Measurements from ENCODE around the gene CENPT.

The CENPT gene

GRCh38 chr16:67847064-67847861 is at the start of gene CENPT:
Gene CENPT, minus strand, starts transcription at chr16:67847693. Its CDS starts 13,834 bp downstream, at chr16:67833859.
- no peak for DNase-seq (ENCODE audit: low read depth)

- DNase-seq (ENCODE audit: low read depth) = peak; percentile 29
Observed at GRCh38 chr16:67897231-67897630, 49.7 kb upstream of the CENPT start.

- DNase-seq (ENCODE audit: low read depth) = no peak
Observed at GRCh38 chr16:67893743-67894399, 46.4 kb upstream of the CENPT start.

- peak; percentile 92 for DNase-seq (ENCODE audit: low read depth)
Observed at GRCh38 chr16:67892899-67893742, 45.6 kb upstream of the CENPT start, which contains the start of gene PSKH1. Gene PSKH1, plus strand, starts transcription at chr16:67893254. Its CDS starts 15,496 bp downstream, at chr16:67908750.

- no peak for DNase-seq (ENCODE audit: low read depth)
Observed at GRCh38 chr16:67892375-67892774, 44.9 kb upstream of the CENPT start.

- no peak for DNase-seq (ENCODE audit: low read depth)
Observed at GRCh38 chr16:67888331-67888730, 40.8 kb upstream of the CENPT start.

GRCh38 chr16:67886387-67886786 is 38.9 kb upstream of the CENPT start:
- DNase-seq (ENCODE audit: low read depth) = no peak

GRCh38 chr16:67885976-67886375 is 38.5 kb upstream of the CENPT start:
- DNase-seq (ENCODE audit: low read depth) = no peak

- DNase-seq (ENCODE audit: low read depth) = no peak
Observed at GRCh38 chr16:67885545-67885944, 38.1 kb upstream of the CENPT start.

GRCh38 chr16:67884684-67885083 is 37.2 kb upstream of the CENPT start, which contains the start of gene NRN1L:
Gene NRN1L, plus strand, starts transcription at chr16:67884885. Its CDS starts 19 bp downstream, at chr16:67884904.
- DNase-seq (ENCODE audit: low read depth) = peak; percentile 83

GRCh38 chr16:67883872-67884261 is 36.4 kb upstream of the CENPT start:
- no peak for DNase-seq (ENCODE audit: low read depth)

GRCh38 chr16:67883146-67883871 is 35.8 kb upstream of the CENPT start:
- no peak for DNase-seq (ENCODE audit: low read depth)

GRCh38 chr16:67882374-67883145 is 35.1 kb upstream of the CENPT start:
- DNase-seq (ENCODE audit: low read depth) = no peak

GRCh38 chr16:67881621-67882161 is 34.2 kb upstream of the CENPT start:
- DNase-seq (ENCODE audit: low read depth) = no peak

GRCh38 chr16:67880584-67880983 is 33.1 kb upstream of the CENPT start:
- DNase-seq (ENCODE audit: low read depth) = no peak

- DNase-seq (ENCODE audit: low read depth) = no peak
Observed at GRCh38 chr16:67879936-67880335, 32.4 kb upstream of the CENPT start.

- no peak for DNase-seq (ENCODE audit: low read depth)
Observed at GRCh38 chr16:67879462-67879861, 32.0 kb upstream of the CENPT start.

GRCh38 chr16:67878846-67879245 is 31.4 kb upstream of the CENPT start:
- no peak for DNase-seq (ENCODE audit: low read depth)

- DNase-seq (ENCODE audit: low read depth) = no peak
Observed at GRCh38 chr16:67878232-67878631, 30.7 kb upstream of the CENPT start.

GRCh38 chr16:67877064-67877463 is 29.6 kb upstream of the CENPT start:
- DNase-seq (ENCODE audit: low read depth) = no peak

- no peak for DNase-seq (ENCODE audit: low read depth)
Observed at GRCh38 chr16:67874372-67874771, 26.9 kb upstream of the CENPT start.
